Kidney tubule cell (primary cell): Measurements from ENCODE around the gene MUC5AC.
"Not testable (repeated sequence)": the region's sequence is repeated elsewhere in the genome, so short reads cannot be mapped to it uniquely, and the experiment has no call there.

Experiments
- DNase-seq: peaks from one replicate; pipeline ENCODE4 v3.0.0-alpha.2; 2018; ENCODE audit warnings: low spot score

Gene MUC5AC

GRCh38 chr11:1148752-1149180 lies 9.0 kb upstream of the MUC5AC start:
- no peak for DNase-seq

- no peak for DNase-seq
Measured at GRCh38 chr11:1149545-1149944, 8.2 kb upstream of the MUC5AC start.

DNA sequence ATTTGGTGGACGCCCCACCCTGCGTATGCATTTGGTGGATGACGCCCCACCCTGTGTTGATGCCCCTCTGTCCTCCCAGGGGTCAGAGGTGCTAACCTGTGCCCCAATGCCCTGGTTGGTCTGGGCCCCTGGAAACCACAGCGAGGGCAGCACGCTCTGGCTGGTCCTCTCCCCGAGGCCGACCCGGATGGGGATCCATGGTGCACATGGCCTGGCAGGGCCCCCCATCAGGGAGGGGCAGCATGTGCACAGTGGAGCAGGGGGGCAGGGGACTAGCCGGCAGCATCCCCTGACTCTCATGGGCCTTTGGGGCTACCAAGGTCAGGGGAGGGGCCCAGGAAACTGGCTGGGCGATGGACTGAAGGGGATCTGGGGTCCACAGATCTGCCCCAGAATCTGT lies 7.6 kb upstream of the MUC5AC start:
- no peak for DNase-seq

DNA sequence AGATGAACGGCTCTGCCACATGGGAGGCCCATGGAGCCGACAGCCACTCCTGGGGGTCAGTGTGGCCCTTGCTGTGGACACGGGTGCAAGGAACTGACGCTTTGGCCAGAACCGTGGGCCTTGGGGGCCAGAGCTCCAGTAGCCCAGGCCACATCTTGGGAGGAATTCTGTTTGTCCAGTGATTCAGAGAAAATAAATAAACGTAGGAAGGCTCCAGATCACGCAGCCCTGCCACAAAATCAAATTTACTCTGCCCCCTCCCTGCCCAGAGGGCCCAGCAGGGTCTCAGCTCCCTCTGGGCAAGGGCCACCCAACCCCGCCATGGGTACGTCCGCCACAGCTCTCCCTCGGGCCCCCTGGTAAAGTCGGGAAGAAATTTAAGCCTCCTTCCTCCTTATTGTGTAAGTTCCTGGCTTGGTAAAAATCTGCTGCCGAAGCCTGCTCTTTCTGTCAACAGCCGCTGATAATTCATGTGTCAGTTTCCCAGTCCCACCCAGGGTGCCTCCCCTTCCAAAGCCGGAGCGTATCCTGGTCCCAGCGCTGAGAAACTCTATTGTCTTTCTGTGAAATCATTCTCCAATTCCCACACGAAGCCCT lies 6.9 kb upstream of the MUC5AC start:
- DNase-seq, result no peak

DNA sequence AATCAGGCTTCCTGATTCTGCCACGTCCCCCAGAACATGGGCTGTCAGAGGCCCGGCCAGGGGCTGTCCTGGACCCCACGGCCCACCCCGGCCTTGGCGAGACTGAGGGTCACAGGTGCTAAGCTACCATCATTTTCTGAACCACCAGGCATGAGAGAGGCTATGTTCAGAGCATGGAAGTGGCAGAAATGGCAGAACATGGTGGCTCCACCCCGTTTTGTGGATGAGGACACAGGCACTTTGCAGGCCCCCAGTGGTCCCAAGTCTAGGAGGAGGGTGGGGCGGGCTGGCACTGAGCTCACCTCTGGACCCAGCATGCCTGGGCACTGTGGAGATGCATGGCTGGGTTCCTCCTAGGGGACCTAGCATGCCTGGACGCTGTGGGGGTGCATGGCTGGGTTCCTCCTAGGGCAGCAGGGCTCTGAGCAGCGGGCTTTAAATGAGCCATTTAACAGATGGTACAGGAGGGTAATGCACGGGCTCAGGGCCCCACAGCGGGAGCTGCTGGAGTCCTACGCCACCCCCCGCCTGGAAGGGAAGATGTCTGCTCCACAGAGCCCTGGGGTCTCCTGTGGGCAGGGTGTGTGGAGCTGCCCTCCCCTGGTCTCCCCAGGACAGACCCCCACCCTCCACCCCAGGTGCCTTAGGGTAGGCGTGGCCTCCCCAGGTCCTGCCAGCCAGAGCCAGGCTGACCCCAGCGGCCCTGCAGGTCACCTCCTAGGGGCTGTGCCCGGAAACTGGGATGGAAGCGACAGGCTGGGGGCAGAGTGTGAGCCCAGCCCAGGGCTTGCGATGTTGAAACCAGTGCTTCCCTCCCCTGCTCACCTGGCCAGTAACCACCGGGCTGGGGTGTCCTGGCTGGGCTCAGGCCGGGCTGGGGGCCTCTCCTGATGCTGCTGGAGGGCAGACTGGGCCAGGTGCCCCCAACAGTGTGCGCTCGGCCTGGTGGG lies 6.1 kb upstream of the MUC5AC start:
- peak; percentile 12 for DNase-seq

- DNase-seq, result peak; percentile 92
Measured at GRCh38 chr11:1152316-1153104, 5.2 kb upstream of the MUC5AC start.

DNA sequence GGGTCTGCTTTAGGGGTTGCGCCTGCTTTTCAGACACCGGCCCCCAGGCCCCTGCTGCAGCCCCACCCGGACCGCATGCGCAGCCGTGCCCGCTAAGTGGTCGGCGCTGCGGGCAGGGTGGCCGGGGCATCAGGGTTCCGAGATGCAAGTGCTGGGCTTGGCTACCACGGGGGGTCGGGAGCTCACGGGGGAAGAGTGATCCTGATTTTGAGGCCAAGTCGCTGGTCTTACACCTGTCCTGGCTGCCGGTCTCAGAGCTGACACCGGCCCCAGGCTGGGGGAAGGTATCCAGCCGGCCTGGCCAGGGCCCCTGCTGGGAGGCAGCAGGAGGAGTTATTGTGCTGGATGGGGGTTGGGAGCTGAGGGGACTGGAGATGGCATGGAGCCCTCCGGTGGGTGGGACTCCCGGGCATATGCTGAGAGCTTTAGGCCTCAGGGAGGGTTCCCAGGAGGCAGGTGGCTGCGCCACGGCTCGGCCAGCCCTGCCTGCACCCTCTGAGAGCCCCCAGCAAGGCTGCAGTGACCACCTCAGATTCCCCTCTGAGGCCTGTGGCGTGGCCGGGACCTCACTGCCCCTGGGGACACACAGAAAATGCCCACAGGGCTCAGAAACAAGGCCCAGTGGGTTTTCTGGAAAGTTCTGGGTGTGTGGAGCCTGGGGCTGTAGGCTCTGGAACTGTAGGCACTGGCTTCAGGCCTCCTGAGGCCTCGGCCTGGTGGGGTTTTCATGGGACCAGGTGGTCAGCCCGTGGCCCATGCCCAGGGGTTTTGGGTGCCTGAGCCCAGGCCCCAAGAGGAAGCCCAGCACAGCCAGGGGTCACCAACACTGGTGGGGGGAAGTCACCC lies 4.4 kb upstream of the MUC5AC start:
- DNase-seq, result no peak

DNA sequence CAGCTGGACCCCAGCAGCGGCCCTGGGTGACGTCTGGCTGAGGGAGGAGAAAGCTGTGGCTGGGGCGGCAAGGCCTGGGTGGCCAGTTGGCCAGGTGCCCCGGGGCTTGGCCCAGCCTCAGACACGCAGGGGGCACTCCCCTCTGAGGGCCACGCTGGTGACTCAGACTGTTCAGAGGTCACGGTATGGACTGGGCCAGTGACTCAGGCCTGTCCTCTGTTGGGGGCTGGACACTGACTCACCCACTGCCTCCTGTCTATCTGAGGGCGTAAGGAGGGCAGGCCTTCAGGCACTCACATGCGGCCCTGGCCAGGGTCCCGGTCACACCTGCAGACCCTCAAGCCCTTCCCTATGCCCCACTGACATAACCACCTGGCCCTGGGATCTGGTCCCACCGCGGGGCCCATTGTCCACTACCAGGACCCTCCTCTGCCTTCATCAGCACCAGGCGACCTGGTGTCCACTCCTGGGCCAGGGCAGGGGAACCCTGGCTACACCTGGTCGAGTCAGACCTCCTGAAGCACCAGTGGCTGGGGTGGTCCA lies 3.7 kb upstream of the MUC5AC start:
- peak; percentile 96 for DNase-seq

DNA sequence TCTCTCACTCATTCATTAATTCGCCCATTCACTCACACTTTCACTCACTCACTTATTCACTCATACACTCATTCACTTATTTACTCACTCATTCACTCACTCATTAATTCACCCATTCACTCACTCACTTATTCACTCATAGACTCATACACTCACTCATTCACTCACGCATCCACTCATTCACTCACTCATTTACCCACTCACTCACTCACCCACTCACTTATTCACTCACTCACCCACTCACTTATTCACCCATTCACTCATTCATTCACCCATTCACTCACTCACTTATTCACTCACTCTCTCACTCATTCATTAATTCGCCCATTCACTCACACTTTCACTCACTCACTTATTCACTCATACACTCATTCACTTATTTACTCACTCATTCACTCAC lies 3.1 kb upstream of the MUC5AC start:
- not testable (repeated sequence) for DNase-seq

DNA sequence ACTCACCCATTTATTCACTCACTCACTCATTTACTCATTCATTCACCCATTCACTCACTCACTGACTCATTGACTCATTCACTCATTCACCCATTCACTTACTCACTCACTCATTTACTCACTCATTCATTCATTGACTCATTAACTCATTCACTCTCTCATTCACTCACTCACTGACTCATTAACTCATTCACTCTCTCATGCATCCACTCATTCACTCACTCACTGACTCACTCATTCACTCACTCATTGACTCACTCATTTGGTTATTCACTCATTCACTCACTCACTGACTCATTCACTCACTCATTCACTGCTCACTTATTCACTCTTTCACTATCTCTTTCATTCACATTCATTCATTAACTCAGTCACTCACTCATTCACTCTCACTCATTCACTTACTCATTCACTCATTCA lies 2.5 kb upstream of the MUC5AC start:
- no peak for DNase-seq

DNA sequence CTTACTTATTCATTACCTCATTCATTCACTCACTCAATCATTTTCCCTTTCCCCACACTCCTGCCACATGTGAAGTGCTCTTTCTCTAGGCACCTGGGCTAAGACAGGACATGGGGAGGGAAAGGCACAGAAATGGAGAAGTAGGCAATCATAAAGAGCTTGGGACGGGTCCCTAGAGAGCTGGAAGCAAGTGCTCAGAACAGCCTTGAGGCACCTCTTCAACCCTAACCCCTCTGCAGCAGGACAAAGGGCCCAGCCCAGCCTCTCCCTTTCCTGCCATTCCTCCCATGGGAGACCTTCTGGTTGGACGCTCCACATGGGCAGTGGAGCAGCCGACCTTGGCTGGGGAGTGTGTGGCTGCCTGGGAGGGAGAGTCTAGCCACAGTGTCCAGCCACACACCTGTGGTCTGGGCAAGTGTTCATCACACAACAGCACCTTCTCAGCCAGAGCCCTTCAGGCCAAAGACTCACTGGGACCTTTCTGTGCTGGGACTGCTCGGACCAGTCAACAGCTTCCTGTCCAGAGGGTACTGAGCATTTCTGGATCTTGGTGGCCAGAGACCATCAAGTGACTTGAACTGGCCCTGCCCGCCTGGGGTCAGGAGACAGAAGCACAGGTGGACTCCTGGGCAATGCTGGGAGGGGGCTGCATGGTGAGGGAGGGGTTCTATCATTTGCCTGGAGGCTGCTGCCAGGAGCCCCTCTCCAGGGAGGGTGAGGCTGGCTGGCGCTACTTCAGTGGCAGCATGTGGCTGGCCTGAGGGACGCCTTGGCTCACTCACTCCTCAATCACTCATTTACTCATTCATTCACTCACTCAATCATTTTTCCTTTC lies 1.0 kb upstream of the MUC5AC start:
- no peak for DNase-seq

GRCh38 chr11:1157341-1157644 lies 460 bp upstream of the MUC5AC start:
- DNase-seq, result no peak

- no peak for DNase-seq
Measured at GRCh38 chr11:1158681-1159487, 1.1 kb downstream of the MUC5AC start.

GRCh38 chr11:1159488-1160220 lies 1.9 kb downstream of the MUC5AC start:
- DNase-seq, result not testable (repeated sequence)

DNA sequence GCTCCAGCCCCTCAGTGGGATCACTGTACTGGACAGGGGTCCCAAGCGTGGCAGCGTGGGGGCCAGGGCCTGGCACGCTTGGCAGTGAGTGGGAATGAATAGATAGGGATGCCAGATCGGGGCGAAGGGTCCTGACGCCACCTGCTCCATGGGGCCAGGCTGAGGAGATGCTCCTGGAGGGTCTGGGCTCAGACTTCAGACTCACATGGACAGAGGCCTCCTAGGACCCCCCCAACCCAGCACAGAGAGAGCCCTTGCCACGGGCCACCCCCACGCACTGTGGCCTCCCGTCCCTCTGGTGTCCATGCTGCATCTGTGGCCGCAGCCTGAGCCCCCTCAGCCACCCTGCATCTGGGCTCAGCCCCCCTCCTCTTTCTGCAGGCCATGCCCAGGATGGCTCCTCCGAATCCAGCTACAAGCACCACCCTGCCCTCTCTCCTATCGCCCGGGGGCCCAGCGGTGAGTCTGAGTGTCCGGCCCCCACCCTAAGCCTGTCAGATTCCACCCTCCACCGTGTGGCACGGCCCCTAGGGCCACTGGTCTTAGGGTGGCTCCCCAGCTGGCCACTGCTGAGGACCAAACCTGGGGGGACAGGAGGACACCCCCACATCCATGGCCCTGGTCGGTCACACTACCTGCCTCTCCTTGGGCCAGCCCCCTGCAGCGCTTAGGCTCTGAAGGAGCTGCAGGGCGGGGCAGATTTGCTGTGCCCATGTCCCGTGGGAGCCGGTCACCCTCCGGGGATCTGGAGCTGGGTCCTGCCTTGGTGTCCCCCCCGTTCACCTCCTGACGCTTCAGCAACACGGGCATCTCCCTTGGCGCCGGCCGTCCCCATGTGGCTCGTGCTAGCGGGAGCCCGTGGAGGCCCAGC lies 2.7 kb downstream of the MUC5AC start:
- no peak for DNase-seq

GRCh38 chr11:1161410-1162137 lies 3.8 kb downstream of the MUC5AC start:
- DNase-seq, result no peak

GRCh38 chr11:1162138-1162475 lies 4.4 kb downstream of the MUC5AC start:
- no peak for DNase-seq
